ENCODE measurements around the gene ACSL6.

Gene ACSL6, protein sequence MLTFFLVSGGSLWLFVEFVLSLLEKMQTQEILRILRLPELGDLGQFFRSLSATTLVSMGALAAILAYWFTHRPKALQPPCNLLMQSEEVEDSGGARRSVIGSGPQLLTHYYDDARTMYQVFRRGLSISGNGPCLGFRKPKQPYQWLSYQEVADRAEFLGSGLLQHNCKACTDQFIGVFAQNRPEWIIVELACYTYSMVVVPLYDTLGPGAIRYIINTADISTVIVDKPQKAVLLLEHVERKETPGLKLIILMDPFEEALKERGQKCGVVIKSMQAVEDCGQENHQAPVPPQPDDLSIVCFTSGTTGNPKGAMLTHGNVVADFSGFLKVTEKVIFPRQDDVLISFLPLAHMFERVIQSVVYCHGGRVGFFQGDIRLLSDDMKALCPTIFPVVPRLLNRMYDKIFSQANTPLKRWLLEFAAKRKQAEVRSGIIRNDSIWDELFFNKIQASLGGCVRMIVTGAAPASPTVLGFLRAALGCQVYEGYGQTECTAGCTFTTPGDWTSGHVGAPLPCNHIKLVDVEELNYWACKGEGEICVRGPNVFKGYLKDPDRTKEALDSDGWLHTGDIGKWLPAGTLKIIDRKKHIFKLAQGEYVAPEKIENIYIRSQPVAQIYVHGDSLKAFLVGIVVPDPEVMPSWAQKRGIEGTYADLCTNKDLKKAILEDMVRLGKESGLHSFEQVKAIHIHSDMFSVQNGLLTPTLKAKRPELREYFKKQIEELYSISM

DNA sequence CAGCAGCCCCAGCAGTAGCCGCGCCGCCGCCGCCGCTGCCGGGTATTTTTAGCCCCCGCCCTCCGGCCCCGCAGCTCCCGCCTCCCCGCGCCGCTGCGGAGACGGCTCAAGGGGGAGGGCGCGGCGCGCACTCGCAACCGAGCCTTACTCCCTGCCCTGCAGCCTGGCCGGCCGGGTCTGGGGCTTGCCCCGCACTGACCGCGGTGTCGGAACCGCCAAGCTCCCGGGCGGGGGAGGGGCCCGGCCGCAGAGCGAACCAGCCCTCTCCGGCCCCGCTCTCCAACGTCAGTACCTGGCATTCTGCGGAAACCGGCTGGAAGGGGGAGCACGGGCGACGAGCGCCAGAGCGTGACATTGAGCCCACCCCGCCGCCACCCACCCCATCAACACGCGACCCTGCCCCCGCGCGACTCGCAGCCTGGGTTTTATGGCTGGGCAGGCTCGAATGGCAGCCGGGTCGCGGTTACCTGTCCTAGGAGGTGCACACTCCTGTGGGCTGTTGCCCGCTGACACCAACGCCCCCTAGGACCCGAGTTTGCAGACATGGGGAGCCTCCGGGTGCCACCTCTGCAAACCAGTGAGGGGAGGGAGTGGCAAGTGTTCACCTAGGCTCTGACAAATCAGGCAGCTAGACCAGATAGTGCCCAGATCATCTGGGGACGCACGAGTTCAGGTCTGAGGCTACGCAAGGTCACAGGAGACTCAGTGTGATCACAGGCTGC lies at the start of gene ACSL6:
TSS of gene ACSL6 (minus strand) at position 37 of the 722 bp plus-strand sequence. CDS start 105 bp downstream, outside the sequence.
- peak; percentile 58 for DNase-seq

DNA sequence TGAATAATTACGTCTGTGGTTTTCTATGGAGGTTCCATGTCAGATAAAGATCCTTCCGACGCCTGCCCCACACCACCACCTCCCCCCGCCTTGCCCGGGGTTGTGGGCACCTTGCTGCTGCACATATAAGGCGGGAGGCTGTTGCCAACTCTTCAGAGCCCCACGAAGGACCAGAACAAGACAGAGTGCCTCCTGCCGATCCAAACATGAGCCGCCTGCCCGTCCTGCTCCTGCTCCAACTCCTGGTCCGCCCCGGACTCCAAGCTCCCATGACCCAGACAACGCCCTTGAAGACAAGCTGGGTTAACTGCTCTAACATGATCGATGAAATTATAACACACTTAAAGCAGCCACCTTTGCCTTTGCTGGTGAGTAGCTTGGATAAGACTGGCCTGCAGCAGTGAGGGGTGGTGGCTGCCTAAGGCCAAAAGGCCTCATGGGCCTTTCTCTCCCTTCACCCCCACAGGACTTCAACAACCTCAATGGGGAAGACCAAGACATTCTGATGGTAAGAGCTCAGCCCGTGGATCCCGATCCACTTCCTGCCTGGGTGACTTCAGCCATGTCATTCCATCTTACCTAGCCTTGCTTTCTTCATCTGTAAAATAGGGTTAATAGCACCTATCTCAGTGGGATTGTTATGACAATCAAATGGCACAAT lies 49.2 kb upstream of the ACSL6 start, which contains the start of gene IL3:
TSS of gene IL3 (plus strand) at position 155 of the 661 bp plus-strand sequence. CDS start at position 207, 52 bp downstream.
- peak; percentile 3 for DNase-seq

DNA sequence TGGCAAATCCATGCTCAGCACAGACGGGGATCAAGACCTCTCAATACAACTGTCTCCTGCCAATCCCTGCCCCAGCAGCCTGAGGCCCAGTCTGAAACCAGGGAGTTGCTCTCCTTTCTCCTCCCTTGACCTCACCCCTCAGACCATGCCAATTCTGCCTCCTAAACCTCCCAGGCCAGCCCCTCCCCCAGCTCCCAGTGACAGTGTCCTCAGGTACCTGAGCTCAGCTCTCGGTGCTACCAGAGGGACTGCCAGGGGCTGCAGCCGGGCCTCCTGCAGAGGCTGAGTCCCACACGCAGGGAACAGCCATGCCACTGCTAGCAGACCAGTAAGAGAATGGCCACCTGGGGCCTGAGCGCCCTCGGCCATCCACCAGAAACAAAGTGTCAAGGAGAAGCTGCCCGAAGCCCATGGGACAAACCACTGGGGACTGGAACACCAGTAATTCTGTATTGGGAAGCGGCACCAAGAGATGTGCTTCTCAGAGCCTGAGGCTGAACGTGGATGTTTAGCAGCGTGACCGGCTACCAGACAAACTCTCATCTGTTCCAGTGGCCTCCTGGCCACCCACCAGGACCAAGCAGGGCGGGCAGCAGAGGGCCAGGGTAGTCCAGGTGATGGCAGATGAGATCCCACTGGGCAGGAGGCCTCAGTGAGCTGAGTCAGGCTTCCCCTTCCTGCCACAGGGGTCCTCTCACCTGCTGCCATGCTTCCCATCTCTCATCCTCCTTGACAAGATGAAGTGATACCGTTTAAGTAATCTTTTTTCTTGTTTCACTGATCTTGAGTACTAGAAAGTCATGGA lies 48.4 kb upstream of the ACSL6 start:
- peak; percentile 1 for DNase-seq

DNA sequence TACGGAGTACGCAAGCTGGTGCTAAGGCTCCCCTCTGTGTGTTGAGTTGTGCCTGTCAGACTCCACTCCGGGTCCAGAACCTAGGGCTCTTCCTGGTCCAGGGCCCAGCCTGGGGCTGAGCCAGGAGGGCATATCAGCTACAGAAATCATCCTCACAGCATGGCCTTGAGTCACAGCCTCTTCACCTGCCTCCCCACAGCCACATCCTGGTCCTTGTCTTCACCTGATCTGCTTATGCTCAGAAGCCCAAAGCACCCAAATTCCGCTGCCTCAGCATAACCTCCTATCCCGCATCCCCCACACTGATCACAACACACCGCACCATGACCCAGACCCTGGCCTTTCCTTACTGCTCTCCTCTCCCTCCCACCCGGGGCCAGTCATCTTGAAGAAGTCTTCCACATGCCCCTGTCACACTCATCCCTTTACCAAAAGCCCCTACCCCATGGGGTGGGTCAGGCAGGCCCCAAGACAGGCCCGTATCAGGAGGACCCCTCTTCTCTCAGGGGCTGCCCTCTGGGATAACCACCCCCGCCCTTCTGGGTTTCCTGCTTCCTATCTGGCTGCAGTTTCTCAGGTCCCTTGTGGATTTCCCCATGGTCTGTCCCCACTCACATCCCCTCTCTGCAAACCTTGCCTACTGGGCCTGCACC lies 47.7 kb upstream of the ACSL6 start:
- DNase-seq: peak; percentile 35

DNA sequence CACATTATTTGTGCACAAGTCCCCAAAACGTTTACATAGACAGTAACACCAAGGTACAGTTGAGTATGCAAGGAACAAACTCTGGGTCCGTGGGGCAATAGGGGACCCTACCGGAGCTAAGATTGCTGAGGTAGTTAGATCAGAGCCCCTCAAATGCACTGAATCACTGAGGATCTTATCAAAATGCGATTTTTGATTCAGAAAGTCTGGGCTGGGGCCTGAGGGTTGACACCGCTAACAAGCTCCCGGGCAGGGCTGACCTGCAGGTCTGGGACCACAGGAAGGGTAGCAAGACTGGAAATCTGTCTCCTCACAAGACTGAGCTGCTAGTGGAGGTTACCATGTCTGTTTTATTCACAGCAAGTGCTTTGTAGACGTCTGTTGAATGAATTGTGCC lies 47.2 kb upstream of the ACSL6 start:
- peak; percentile 1 for DNase-seq

DNA sequence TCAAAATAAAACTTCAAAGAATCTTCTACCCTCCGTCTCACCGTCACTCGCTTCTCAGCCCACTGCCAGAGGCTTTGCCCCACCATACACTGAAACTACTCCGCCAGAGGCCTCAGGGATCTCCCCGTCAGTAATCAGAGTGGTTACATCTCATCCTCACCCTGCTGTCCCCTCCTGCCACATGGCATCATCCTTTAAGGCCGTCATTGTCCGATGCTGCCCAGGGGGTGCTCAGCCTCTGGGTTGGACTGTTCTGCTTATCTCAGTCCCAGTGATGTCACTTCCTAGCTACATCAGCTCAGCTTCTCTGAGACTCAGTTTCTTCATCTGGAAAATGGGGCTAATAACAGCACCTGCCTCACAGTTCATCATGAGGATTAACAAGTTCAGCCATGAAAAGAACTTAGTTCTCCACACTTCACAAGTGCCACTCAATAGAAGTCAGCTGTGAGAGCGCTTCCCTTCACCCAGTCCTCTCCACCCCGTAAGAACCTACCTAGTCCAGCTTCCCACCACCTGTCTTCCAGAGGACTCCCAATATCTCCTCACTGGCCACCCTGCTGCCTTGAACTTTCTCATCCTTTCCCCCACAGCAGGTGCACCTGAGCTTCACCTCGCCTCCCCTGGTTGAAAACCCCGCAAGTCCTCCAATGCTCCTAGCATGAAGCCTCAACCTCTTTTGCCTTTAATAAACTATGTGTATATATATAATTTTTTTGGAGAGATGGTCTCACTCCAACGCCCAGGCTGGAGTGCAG lies 46.2 kb upstream of the ACSL6 start:
- DNase-seq: peak; percentile 1

DNA sequence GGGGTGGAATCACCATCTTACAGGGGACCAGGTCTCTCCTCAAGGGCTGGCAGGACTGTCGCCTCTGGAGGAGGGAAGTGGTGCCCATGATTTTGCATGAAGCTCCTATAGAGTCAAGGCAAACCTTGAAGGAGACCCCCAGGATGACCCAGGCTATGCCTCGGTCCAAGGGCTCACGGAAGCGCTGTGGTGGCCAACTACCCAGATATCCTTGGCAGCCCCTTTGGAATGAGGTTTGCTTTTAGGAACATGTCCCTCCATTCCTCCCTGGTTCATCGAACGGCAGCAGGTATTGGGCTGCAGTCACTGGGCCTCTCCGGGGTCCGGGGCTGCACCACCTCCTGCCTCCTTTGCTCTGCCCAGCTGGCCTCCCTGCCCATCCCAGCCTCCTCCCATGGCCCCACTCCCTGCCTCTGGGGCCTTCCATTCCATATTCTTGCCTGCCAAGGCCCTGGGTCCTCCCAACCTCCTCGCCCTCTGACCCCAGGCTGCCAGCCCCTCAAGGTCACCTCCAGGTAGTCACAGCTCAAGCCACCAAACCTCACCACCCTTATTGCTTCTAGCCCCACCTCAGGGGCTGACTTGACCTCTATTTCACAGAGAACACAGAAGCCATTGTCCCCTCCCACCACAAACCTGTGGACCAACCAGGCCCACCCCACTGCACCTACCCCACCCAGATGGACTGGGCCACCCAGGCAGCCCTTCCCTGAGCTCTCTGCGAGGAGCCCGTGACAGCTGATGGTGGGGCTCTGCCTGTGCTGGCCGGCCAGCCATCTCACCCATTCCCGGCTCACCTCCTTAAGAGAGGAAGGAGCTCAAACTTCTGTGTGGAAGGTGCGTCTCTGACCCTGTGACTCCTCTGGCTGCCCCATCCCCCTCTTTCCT lies 45.4 kb upstream of the ACSL6 start:
- no peak for DNase-seq

DNA sequence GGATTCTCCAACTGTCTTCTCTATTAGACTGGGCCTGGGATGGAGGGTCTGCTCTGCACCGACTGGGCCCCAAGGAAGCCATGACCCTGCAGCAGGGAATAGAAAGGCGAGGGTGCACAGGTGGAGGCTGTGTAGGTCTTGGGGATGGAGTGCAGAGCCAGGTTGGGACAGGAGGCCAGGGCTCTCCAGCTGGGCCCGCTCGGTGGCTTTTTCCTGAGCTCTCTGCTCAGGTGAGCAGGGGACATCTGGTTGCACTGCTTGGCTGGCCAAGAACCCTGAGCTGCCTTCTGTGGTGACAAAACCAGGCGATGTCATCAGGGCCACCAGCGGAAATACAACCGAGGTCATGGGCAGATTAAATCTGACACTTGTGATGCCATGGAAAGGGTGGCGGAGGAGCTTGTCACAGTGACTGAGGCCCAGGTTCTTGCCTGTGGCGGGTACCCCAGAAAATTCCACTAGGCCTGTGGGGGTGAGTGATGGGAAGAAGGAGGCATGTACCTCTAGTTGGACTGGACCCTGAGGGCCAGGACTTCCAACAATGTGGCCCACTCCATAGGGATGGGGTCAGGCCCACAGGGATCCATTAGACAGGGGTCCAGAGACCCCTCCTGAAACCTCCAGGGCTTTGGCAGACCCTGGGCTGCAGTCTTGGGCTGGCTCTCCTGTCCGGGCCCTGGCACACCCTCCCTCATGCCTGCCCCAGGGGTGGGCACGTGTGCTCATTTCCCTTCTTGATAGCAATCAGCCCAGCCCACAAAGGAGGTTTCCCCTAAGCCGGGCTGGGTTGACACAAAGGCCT lies 44.6 kb upstream of the ACSL6 start:
- peak; percentile 49 for DNase-seq

DNA sequence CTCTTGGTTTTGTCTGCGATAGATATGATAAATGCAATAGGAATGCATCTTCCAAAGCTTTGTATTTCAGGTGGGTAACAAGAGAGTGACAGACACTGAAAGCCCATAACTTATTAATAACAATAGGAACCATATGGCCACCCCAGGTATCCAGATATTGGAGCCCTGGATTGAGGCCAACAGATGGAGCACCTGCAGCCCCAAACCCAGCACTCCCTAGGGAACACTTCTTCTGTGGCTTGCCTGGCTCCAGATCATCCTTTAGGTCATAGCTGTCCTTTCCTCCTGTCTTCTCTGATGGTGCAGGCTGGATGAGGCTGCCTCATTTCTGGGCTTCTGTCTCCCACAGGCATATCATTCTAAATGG lies 44.0 kb upstream of the ACSL6 start:
- no peak for DNase-seq

DNA sequence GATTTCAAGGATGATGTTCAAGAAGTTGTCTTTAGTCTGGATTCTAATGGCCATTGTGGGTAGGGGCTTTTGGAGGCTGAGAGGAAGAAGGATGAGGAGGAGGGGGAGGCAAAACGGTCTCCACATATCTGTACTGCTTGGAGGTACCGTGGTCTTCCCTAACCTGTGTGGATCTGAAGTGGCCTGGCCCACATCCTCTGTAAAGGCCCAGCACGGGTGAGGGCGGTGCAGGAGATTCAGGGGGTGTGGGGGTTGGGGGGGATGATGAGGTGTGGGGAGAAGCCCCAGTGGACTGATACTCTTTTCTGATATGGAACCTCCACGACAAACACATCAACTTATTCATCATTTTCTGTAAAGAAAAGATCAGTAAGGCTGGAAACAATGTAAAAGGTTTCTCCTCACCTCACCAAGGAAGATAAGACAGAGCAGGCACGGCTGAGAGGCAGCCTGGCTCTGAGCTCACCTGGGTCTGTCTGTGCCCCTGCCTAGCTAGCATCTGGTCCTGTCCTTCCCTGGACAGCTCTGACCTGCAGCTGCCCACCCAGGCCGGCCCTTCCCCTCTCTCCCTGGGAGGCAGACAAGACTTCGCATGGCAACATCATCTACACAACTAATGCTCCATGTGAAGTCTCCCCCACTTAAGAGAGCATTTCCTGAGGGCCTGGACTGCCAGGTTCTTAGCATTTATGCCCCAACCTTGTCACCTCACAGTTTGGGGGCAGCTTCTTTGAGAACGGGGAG lies 43.4 kb upstream of the ACSL6 start:
- DNase-seq: no peak

DNA sequence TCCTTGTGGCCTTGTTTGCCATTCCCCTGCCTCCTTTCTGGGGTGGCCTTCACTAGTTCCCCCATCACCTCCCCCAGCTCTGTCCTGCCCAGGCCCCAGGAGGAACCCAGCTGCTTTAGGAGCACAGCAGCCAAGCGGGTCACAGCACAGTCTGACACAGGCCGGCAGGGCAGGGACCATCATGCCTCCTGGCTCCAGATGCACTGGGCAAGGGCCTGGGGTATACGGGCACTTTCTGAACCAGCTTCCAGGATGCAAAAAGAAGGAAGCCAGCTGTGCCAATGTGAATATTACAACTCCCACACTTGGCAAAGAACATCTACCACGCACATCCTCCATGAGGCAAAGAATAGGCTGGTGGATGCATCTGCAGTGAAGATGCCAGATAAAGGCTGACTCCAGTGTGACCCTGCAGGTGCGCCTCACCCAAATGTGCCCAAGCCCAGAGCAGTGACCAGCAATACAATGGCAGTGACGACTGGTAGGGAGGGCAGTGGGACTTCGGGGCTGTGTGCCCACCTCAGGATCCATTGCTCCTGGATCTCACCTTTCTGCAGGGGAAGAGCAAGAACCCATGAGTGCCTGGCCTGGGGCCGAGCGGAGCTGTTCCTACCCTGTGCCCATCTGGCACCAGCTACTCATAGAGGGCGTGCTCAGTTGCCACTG lies 42.7 kb upstream of the ACSL6 start:
- no peak for DNase-seq

DNA sequence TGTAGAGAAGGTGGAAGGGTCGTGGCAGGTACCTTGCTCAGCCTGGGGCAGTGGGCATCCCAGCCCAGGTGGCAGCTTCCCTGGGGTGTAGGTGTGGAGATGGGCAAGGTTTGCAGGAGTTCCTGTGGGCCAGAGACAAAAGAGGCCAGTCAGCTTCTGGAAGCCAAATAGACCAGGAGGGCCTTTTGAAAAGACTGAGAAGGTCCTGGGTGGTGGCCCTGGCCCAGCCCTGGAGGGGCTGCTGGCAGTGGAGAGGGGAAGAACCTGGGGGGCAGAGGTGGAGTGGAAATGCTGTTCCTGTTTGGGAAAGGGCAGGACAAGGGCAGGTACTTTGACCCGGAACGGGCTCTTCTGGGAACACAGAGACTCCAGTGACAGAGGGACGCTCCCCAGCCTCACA lies 42.0 kb upstream of the ACSL6 start:
- DNase-seq: no peak

DNA sequence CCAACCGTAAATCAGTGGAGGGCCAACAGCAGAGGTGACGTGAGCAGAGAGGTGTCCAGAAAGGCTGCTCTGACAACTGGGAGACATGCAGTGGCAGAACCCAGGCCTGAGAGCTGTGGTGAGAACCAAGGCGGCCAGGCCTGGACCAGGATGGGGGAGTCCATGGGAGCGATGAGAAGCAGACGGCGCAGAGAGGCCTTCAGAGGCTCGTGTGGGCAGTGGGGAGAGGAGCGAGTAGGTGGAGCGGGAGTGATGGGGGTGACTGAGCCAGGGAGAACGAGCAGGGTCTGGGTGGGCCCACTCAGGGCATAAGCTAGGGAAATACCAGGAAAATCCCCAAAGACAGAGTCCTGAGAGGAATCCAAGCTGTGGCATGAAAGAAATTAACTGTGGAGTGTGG lies 41.1 kb upstream of the ACSL6 start:
- DNase-seq: no peak

DNA sequence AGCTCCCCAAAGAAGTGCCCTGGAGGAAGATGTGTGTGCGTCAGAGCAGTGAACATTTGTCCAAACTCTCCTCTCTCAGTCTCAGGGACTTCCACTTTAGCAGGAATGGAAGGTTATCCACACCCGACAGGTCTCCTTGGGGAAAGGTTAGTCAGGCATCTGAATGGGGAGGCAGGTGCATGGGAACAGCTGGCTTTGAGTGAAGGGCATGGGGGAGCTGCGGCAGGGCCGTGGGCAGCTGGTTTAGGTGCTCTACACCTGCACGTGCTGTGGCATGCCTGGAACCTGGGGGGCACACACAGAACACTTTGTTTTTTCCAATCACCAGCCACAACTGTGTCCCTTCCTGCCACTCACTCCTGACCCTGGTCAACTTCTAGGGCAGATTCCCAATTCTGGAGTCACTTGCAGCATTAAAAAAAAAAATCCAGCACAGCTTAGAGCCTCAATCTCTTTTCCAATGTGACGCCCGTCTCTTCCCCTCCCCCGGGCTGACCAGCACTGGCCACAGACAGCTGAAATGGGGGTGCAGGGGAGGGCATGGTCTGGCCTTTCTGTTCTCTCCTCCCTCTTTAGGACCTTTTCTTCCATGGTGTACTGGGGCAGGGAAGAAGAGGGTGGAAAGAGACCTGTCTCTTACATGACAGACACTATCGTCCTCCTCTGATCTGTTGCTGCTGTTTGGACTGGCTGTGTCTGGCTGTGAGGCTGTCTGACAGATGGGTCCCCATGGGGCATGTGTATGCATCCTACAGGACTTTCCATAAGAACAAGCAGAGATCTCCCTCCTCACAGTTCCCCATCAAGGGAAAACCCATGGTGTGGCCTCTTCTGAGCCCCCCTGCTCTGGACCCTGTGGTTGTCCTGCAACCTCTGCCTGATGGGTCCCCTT lies 39.4 kb upstream of the ACSL6 start:
- DNase-seq: no peak

DNA sequence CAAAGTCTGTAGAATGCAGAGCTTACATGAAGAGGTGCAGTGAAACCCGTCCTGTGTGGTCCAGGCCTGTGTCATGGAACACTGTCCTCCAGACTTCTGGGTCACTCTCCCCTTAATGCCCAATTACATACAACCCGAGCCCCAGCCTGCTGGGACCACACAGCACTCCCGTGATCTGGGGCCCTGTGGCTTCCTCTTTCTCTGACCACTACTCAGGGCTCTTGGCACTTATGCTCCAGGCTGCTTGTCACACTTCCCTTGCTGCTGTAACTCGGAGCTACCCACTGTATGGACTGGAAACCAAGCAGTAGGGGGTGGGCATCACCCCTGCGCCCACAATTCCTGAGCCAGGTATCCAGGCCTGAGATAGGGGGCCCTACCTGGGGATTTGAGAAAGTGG lies 38.7 kb upstream of the ACSL6 start:
- DNase-seq: no peak

DNA sequence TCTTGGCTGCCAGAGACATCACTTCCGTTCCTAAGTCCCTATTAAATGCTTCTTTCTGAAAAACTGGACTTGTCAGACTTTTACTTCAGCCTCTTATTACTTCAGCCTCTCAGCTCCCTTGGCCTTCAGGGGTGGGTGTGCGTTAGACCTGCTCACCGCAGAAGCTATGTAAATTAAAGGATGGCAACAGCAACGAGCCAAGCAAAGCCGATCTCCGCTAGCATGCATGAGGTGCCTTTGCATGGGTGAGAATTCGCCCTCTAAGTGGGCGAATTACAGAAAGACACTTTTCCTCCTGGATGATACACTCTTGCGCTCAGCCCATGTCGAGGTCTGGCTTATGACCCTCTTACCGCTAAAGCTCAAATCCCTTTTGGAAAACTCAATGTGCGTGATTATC lies 38.1 kb upstream of the ACSL6 start:
- DNase-seq: no peak
